HG03460 (cell line): ENCODE results near the gene CCM2L.

Source experiments
- ATAC-seq: cut with Tn5 transposase; IDR thresholded peaks from one replicate; pipeline ENCODE4 v1.9.1; 2021; ENCODE audit not compliant: unreplicated experiment

The CCM2L gene

GRCh38 chr20:32056708-32057483 lies 46.7 kb downstream of the CCM2L start:
- ATAC-seq: no peak

GRCh38 chr20:32057656-32058184 lies 47.5 kb downstream of the CCM2L start:
- no peak for ATAC-seq

- ATAC-seq: no peak
These were observed 49.0 kb downstream of the CCM2L start for GRCh38 chr20:32059189-32059588.

- no peak for ATAC-seq
These were observed 52.5 kb downstream of the CCM2L start for GRCh38 chr20:32062776-32063170.

GRCh38 chr20:32063695-32064094 lies 53.5 kb downstream of the CCM2L start:
- ATAC-seq: no peak

GRCh38 chr20:32064667-32065066 lies 54.4 kb downstream of the CCM2L start:
- no peak for ATAC-seq

- no peak for ATAC-seq
These were observed 57.1 kb downstream of the CCM2L start for GRCh38 chr20:32067234-32067821.

GRCh38 chr20:32068174-32068573 lies 57.9 kb downstream of the CCM2L start:
- no peak for ATAC-seq

GRCh38 chr20:32069711-32070110 lies 59.5 kb downstream of the CCM2L start:
- no peak for ATAC-seq

- no peak for ATAC-seq
These were observed 60.0 kb downstream of the CCM2L start for GRCh38 chr20:32070282-32070681.

GRCh38 chr20:32070690-32071213 lies 60.5 kb downstream of the CCM2L start:
- no peak for ATAC-seq

GRCh38 chr20:32071395-32072167 lies 61.3 kb downstream of the CCM2L start:
- ATAC-seq: no peak

- ATAC-seq: no peak
These were observed 62.0 kb downstream of the CCM2L start for GRCh38 chr20:32072168-32072750.

- no peak for ATAC-seq
These were observed 65.3 kb downstream of the CCM2L start for GRCh38 chr20:32075534-32075933.

- ATAC-seq: no peak
These were observed 67.0 kb downstream of the CCM2L start for GRCh38 chr20:32077190-32077589.

GRCh38 chr20:32078322-32078721 lies 68.1 kb downstream of the CCM2L start:
- no peak for ATAC-seq

GRCh38 chr20:32078791-32079190 lies 68.6 kb downstream of the CCM2L start:
- ATAC-seq: no peak

- ATAC-seq: no peak
These were observed 69.4 kb downstream of the CCM2L start for GRCh38 chr20:32079655-32080109.

GRCh38 chr20:32080783-32081182 lies 70.5 kb downstream of the CCM2L start:
- ATAC-seq: no peak
